ENCODE data around the gene FAM234B. TPM values are rescaled to one million over a fixed set of nuclear protein-coding genes. Genes with fewer than 3 reads are reported as not detected.

Gene FAM234B
- total and polyA plus RNA-seq, 2 experiments from 2014 or later: 9.5 to 21.1 TPM

- H4K20me1 ChIP-seq (replicated peaks; ENCODE audit: insufficient read depth): no peaks in the 10 kb centered on the region
- DNase-seq (ENCODE audit: low spot score) (no peak), ATAC-seq (no peak)
- no peaks in the 10 kb centered on the region for H3K27me3 Mint-ChIP-seq (ENCODE audit: insufficient read depth, low read depth, poor library complexity)
- H3K79me2 ChIP-seq (replicated peaks; ENCODE audit: insufficient read depth): no peaks in the 10 kb centered on the region
- H3K36me3 Mint-ChIP-seq (ENCODE audit: low read depth): no peaks in the 10 kb centered on the region
- H3K27ac ChIP-seq (ENCODE audit: low read depth): no peak overlapping the region
- no peak overlapping the region for H2AFZ ChIP-seq
- H3K4me1 Mint-ChIP-seq: peaks cover 45% of the 10 kb centered on the region
- no peak overlapping the region; the same call in 1 of the 2 replicates for H3K27ac Mint-ChIP-seq
- H3K4me2 ChIP-seq: no peak overlapping the region
- peaks cover 5% of the 10 kb centered on the region for H3K9me2 ChIP-seq (ENCODE audit: insufficient read depth)
- no peak overlapping the region for H3K4me3 ChIP-seq
- TF ChIP-seq POLR2AphosphoS5 (IDR thresholded peaks at IDR 0.05; ENCODE audit: low read depth) (no peak), CTCF (conservative IDR thresholded peaks at IDR 0.05; ENCODE audit: low read depth in 2 of 2) (no peak), EZH2 (IDR thresholded peaks at IDR 0.05; ENCODE audit: low read depth, unreplicated experiment) (no peak), EZH2phosphoT487 (IDR thresholded peaks at IDR 0.05; ENCODE audit: unreplicated experiment) (no peak)
- H3K4me1 ChIP-seq (ENCODE audit: insufficient read depth): peaks cover 24% of the 10 kb centered on the region
- no peak overlapping the region for H3K4me3 Mint-ChIP-seq
- H3F3A ChIP-seq (replicated peaks; ENCODE audit: low read depth): peaks cover 11% of the 10 kb centered on the region; the same call in 1 of the 2 replicates
- no peaks in the 10 kb centered on the region for H3K27me3 ChIP-seq (ENCODE audit: insufficient read depth)
- H3K36me3 ChIP-seq (ENCODE audit: insufficient read depth): no peaks in the 10 kb centered on the region
- no peaks in the 10 kb centered on the region for H3K9me3 Mint-ChIP-seq
These were observed 49.1 kb downstream of the FAM234B start for GRCh38 chr12:13093191-13093847.

- H3K4me2 ChIP-seq: no peak overlapping the region
- no peak overlapping the region for H2AFZ ChIP-seq
- H3K27ac ChIP-seq (ENCODE audit: low read depth): no peak overlapping the region
- no peaks in the 10 kb centered on the region for H3K9me3 Mint-ChIP-seq
- peaks cover 44% of the 10 kb centered on the region for H3K4me1 Mint-ChIP-seq
- H3K36me3 ChIP-seq (ENCODE audit: insufficient read depth): no peaks in the 10 kb centered on the region
- no peak overlapping the region for H3K4me3 Mint-ChIP-seq
- H3K27me3 Mint-ChIP-seq (ENCODE audit: insufficient read depth, low read depth, poor library complexity): no peaks in the 10 kb centered on the region
- no peaks in the 10 kb centered on the region for H3K27me3 ChIP-seq (ENCODE audit: insufficient read depth)
- peaks cover 28% of the 10 kb centered on the region for H3K4me1 ChIP-seq (ENCODE audit: insufficient read depth)
- H3K36me3 Mint-ChIP-seq (ENCODE audit: low read depth): no peaks in the 10 kb centered on the region
- ATAC-seq: no peak
- peaks cover 11% of the 10 kb centered on the region; the same call in 1 of the 2 replicates for H3F3A ChIP-seq (replicated peaks; ENCODE audit: low read depth)
- H3K79me2 ChIP-seq (replicated peaks; ENCODE audit: insufficient read depth): no peaks in the 10 kb centered on the region
- H3K9me2 ChIP-seq (ENCODE audit: insufficient read depth): peaks cover 5% of the 10 kb centered on the region
- no peak overlapping the region for H3K4me3 ChIP-seq
- no peak overlapping the region for H3K27ac Mint-ChIP-seq
- DNase-seq (ENCODE audit: low spot score): no peak
- no peaks in the 10 kb centered on the region for H4K20me1 ChIP-seq (replicated peaks; ENCODE audit: insufficient read depth)
- TF ChIP-seq POLR2AphosphoS5 (IDR thresholded peaks at IDR 0.05; ENCODE audit: low read depth) (no peak), ETS1 (IDR thresholded peaks at IDR 0.05) (no peak), ZNF462 (CRISPR knock-in tag; IDR thresholded peaks at IDR 0.05) (no peak), ZNF114 (CRISPR knock-in tag; IDR thresholded peaks at IDR 0.05) (no peak), STAT1 (IDR thresholded peaks at IDR 0.05; ENCODE audit: unreplicated experiment) (no peak), NANOG (IDR thresholded peaks at IDR 0.05; ENCODE audit: borderline replicate concordance) (no peak), EZH2 (IDR thresholded peaks at IDR 0.05; ENCODE audit: low read depth, unreplicated experiment) (no peak), CREB1 (CRISPR knock-in tag; IDR thresholded peaks at IDR 0.05; ENCODE audit: low read depth) (no peak), ZNF331 (CRISPR knock-in tag; IDR thresholded peaks at IDR 0.05; ENCODE audit: low read depth) (no peak)
These were observed 49.7 kb downstream of the FAM234B start for GRCh38 chr12:13093848-13094220.

All from GM23338 (cell line).